ENCODE results near the gene PTPN11.
"Not testable (repeated sequence)": the region's sequence is repeated elsewhere in the genome, so short reads cannot be mapped to it uniquely, and the experiment has no call there.

PTPN11 gene

GRCh38 chr12:112446008-112446725, 27.4 kb downstream of the PTPN11 start:
- H3K4me3 ChIP-seq (ENCODE audit: low read depth in 1 of 2, low read length in 2 of 2) = no peak overlapping the region

GRCh38 chr12:112447106-112447505, 28.4 kb downstream of the PTPN11 start:
- Histone ChIP-seq H3K27ac (ENCODE audit: low read depth, low read length) (no peak overlapping the region), H3K36me3 (ENCODE audit: control insufficient read depth in 1 of 2, insufficient read depth in 2 of 2, low read length in 2 of 2) (peaks cover 4 to 36% of the 10 kb centered on the region in 2 donors), H3K27me3 (ENCODE audit: control insufficient read depth in 1 of 2, insufficient read depth in 2 of 2, low read length in 2 of 2) (no peaks in the 10 kb centered on the region), H3K4me3 (ENCODE audit: low read depth in 1 of 2, low read length in 2 of 2) (no peak overlapping the region), H3K4me1 (ENCODE audit: control insufficient read depth in 1 of 2, insufficient read depth in 2 of 2, low read length in 2 of 2) (no peaks in the 10 kb centered on the region), H3K9ac (ENCODE audit: low read depth in 1 of 2, low read length in 2 of 2) (no peak overlapping the region), H3K9me3 (ENCODE audit: control insufficient read depth in 1 of 2, low read length in 2 of 2) (no peaks in the 10 kb centered on the region)

More at GRCh38 chr12:112446008-112446725, 27.4 kb downstream of the PTPN11 start:
- H3K36me3 ChIP-seq (ENCODE audit: control insufficient read depth in 1 of 2, insufficient read depth in 2 of 2, low read length in 2 of 2) = peaks cover 0 to 31% of the 10 kb centered on the region in 2 donors
- no peaks in the 10 kb centered on the region for H3K4me1 ChIP-seq (ENCODE audit: control insufficient read depth in 1 of 2, insufficient read depth in 2 of 2, low read length in 2 of 2)
- H3K9me3 ChIP-seq (ENCODE audit: control insufficient read depth in 1 of 2, low read length in 2 of 2) = no peaks in the 10 kb centered on the region
- H3K9ac ChIP-seq (ENCODE audit: low read depth in 1 of 2, low read length in 2 of 2) = no peak overlapping the region
- no peaks in the 10 kb centered on the region for H3K27me3 ChIP-seq (ENCODE audit: control insufficient read depth in 1 of 2, insufficient read depth in 2 of 2, low read length in 2 of 2)
- no peak overlapping the region for H3K27ac ChIP-seq (ENCODE audit: low read depth, low read length)

GRCh38 chr12:112448165-112448564, 29.4 kb downstream of the PTPN11 start:
- peaks cover 4 to 38% of the 10 kb centered on the region in 2 donors for H3K36me3 ChIP-seq (ENCODE audit: control insufficient read depth in 1 of 2, insufficient read depth in 2 of 2, low read length in 2 of 2)
- not testable (repeated sequence) for H3K9me3 ChIP-seq (ENCODE audit: control insufficient read depth in 1 of 2, low read length in 2 of 2); H3K9ac ChIP-seq (ENCODE audit: low read depth in 1 of 2, low read length in 2 of 2); H3K4me1 ChIP-seq (ENCODE audit: control insufficient read depth in 1 of 2, insufficient read depth in 2 of 2, low read length in 2 of 2); H3K4me3 ChIP-seq (ENCODE audit: low read depth in 1 of 2, low read length in 2 of 2); H3K27me3 ChIP-seq (ENCODE audit: control insufficient read depth in 1 of 2, insufficient read depth in 2 of 2, low read length in 2 of 2); H3K27ac ChIP-seq (ENCODE audit: low read depth, low read length)

- Histone ChIP-seq H3K4me3 (ENCODE audit: low read depth in 1 of 2, low read length in 2 of 2) (no peak overlapping the region), H3K27me3 (ENCODE audit: control insufficient read depth in 1 of 2, insufficient read depth in 2 of 2, low read length in 2 of 2) (no peaks in the 10 kb centered on the region), H3K36me3 (ENCODE audit: control insufficient read depth in 1 of 2, insufficient read depth in 2 of 2, low read length in 2 of 2) (peaks cover 12 to 59% of the 10 kb centered on the region in 2 donors), H3K9me3 (ENCODE audit: control insufficient read depth in 1 of 2, low read length in 2 of 2) (no peaks in the 10 kb centered on the region), H3K4me1 (ENCODE audit: control insufficient read depth in 1 of 2, insufficient read depth in 2 of 2, low read length in 2 of 2) (no peaks in the 10 kb centered on the region), H3K9ac (ENCODE audit: low read depth in 1 of 2, low read length in 2 of 2) (no peak overlapping the region), H3K27ac (ENCODE audit: low read depth, low read length) (no peak overlapping the region)
Observed at GRCh38 chr12:112450725-112451124, 32.0 kb downstream of the PTPN11 start.

GRCh38 chr12:112456029-112456428, 37.3 kb downstream of the PTPN11 start:
- Histone ChIP-seq H3K9me3 (ENCODE audit: control insufficient read depth in 1 of 2, low read length in 2 of 2) (no peaks in the 10 kb centered on the region), H3K27me3 (ENCODE audit: control insufficient read depth in 1 of 2, insufficient read depth in 2 of 2, low read length in 2 of 2) (no peaks in the 10 kb centered on the region), H3K9ac (ENCODE audit: low read depth in 1 of 2, low read length in 2 of 2) (no peak overlapping the region), H3K36me3 (ENCODE audit: control insufficient read depth in 1 of 2, insufficient read depth in 2 of 2, low read length in 2 of 2) (peaks cover 15 to 63% of the 10 kb centered on the region in 2 donors), H3K4me1 (ENCODE audit: control insufficient read depth in 1 of 2, insufficient read depth in 2 of 2, low read length in 2 of 2) (no peaks in the 10 kb centered on the region), H3K4me3 (ENCODE audit: low read depth in 1 of 2, low read length in 2 of 2) (no peak overlapping the region), H3K27ac (ENCODE audit: low read depth, low read length) (no peak overlapping the region)

- not testable (repeated sequence) for H3K4me1 ChIP-seq (ENCODE audit: control insufficient read depth in 1 of 2, insufficient read depth in 2 of 2, low read length in 2 of 2); H3K9me3 ChIP-seq (ENCODE audit: control insufficient read depth in 1 of 2, low read length in 2 of 2); H3K27me3 ChIP-seq (ENCODE audit: control insufficient read depth in 1 of 2, insufficient read depth in 2 of 2, low read length in 2 of 2); H3K4me3 ChIP-seq (ENCODE audit: low read depth in 1 of 2, low read length in 2 of 2); H3K27ac ChIP-seq (ENCODE audit: low read depth, low read length); H3K9ac ChIP-seq (ENCODE audit: low read depth in 1 of 2, low read length in 2 of 2)
- peaks cover 14 to 57% of the 10 kb centered on the region in 2 donors for H3K36me3 ChIP-seq (ENCODE audit: control insufficient read depth in 1 of 2, insufficient read depth in 2 of 2, low read length in 2 of 2)
Observed at GRCh38 chr12:112457142-112457541, 38.4 kb downstream of the PTPN11 start.

GRCh38 chr12:112458330-112458729, 39.6 kb downstream of the PTPN11 start:
- Histone ChIP-seq H3K27ac (ENCODE audit: low read depth, low read length) (no peak overlapping the region), H3K4me1 (ENCODE audit: control insufficient read depth in 1 of 2, insufficient read depth in 2 of 2, low read length in 2 of 2) (no peaks in the 10 kb centered on the region), H3K9me3 (ENCODE audit: control insufficient read depth in 1 of 2, low read length in 2 of 2) (no peaks in the 10 kb centered on the region), H3K4me3 (ENCODE audit: low read depth in 1 of 2, low read length in 2 of 2) (no peak overlapping the region), H3K27me3 (ENCODE audit: control insufficient read depth in 1 of 2, insufficient read depth in 2 of 2, low read length in 2 of 2) (no peaks in the 10 kb centered on the region), H3K9ac (ENCODE audit: low read depth in 1 of 2, low read length in 2 of 2) (no peak overlapping the region), H3K36me3 (ENCODE audit: control insufficient read depth in 1 of 2, insufficient read depth in 2 of 2, low read length in 2 of 2) (peaks cover 14 to 53% of the 10 kb centered on the region in 2 donors)

GRCh38 chr12:112458751-112459150, 40.0 kb downstream of the PTPN11 start:
- Histone ChIP-seq H3K9me3 (ENCODE audit: control insufficient read depth in 1 of 2, low read length in 2 of 2) (no peaks in the 10 kb centered on the region), H3K36me3 (ENCODE audit: control insufficient read depth in 1 of 2, insufficient read depth in 2 of 2, low read length in 2 of 2) (peaks cover 14 to 50% of the 10 kb centered on the region in 2 donors), H3K4me3 (ENCODE audit: low read depth in 1 of 2, low read length in 2 of 2) (no peak overlapping the region), H3K9ac (ENCODE audit: low read depth in 1 of 2, low read length in 2 of 2) (no peak overlapping the region), H3K4me1 (ENCODE audit: control insufficient read depth in 1 of 2, insufficient read depth in 2 of 2, low read length in 2 of 2) (no peaks in the 10 kb centered on the region), H3K27me3 (ENCODE audit: control insufficient read depth in 1 of 2, insufficient read depth in 2 of 2, low read length in 2 of 2) (no peaks in the 10 kb centered on the region), H3K27ac (ENCODE audit: low read depth, low read length) (no peak overlapping the region)

- peaks cover 0 to 3% of the 10 kb centered on the region in 2 donors for H3K4me1 ChIP-seq (ENCODE audit: control insufficient read depth in 1 of 2, insufficient read depth in 2 of 2, low read length in 2 of 2)
- no peak overlapping the region for H3K9ac ChIP-seq (ENCODE audit: low read depth in 1 of 2, low read length in 2 of 2)
- no peaks in the 10 kb centered on the region for H3K27me3 ChIP-seq (ENCODE audit: control insufficient read depth in 1 of 2, insufficient read depth in 2 of 2, low read length in 2 of 2)
- H3K4me3 ChIP-seq (ENCODE audit: low read depth in 1 of 2, low read length in 2 of 2) = no peak overlapping the region
- no peak overlapping the region for H3K27ac ChIP-seq (ENCODE audit: low read depth, low read length)
- no peaks in the 10 kb centered on the region for H3K9me3 ChIP-seq (ENCODE audit: control insufficient read depth in 1 of 2, low read length in 2 of 2)
- H3K36me3 ChIP-seq (ENCODE audit: control insufficient read depth in 1 of 2, insufficient read depth in 2 of 2, low read length in 2 of 2) = peaks cover 6 to 18% of the 10 kb centered on the region in 2 donors
Observed at GRCh38 chr12:112463478-112463877, 44.7 kb downstream of the PTPN11 start.

GRCh38 chr12:112464605-112465004, 45.9 kb downstream of the PTPN11 start:
- Histone ChIP-seq H3K36me3 (ENCODE audit: control insufficient read depth in 1 of 2, insufficient read depth in 2 of 2, low read length in 2 of 2) (peaks cover 3 to 17% of the 10 kb centered on the region in 2 donors), H3K27ac (ENCODE audit: low read depth, low read length) (no peak overlapping the region), H3K27me3 (ENCODE audit: control insufficient read depth in 1 of 2, insufficient read depth in 2 of 2, low read length in 2 of 2) (no peaks in the 10 kb centered on the region), H3K4me1 (ENCODE audit: control insufficient read depth in 1 of 2, insufficient read depth in 2 of 2, low read length in 2 of 2) (peaks cover 0 to 3% of the 10 kb centered on the region in 2 donors), H3K9me3 (ENCODE audit: control insufficient read depth in 1 of 2, low read length in 2 of 2) (no peaks in the 10 kb centered on the region), H3K9ac (ENCODE audit: low read depth in 1 of 2, low read length in 2 of 2) (no peak overlapping the region), H3K4me3 (ENCODE audit: low read depth in 1 of 2, low read length in 2 of 2) (no peak overlapping the region)
